HS-5 (cell line): ENCODE results near the gene OR4K2.
"Not testable (repeated sequence)": the region's sequence is repeated elsewhere in the genome, so short reads cannot be mapped to it uniquely, and the experiment has no call there.

ENCODE experiments used
- DNase-seq: peaks from one replicate; pipeline ENCODE4 v3.0.0-alpha.2; 2012; ENCODE audit warnings: low read depth

The OR4K2 gene, protein sequence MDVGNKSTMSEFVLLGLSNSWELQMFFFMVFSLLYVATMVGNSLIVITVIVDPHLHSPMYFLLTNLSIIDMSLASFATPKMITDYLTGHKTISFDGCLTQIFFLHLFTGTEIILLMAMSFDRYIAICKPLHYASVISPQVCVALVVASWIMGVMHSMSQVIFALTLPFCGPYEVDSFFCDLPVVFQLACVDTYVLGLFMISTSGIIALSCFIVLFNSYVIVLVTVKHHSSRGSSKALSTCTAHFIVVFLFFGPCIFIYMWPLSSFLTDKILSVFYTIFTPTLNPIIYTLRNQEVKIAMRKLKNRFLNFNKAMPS

DNA sequence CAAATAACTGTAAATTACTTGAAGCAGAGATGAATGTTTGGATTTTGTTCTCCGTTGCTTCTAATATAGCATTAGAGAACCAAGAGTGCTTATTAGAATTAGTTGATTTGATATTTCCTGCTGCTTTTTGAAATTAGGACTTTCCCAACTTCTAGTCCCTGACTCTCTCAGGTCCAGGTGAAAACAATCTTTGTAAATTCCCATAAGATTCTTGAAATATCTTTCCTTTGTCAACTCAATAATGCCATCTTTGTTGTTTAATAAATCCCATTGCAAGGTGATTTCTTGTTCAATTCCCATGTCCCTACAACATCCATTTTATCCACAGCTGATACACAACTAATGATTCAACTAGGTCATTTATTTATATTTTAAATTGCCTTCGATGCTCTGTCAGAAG is at the start of gene OR4K2:
Gene OR4K2, plus strand, starts transcription at position 301 of the 400 bp plus-strand sequence. CDS start 1,126 bp downstream, outside the sequence.
- DNase-seq, result no peak

DNA sequence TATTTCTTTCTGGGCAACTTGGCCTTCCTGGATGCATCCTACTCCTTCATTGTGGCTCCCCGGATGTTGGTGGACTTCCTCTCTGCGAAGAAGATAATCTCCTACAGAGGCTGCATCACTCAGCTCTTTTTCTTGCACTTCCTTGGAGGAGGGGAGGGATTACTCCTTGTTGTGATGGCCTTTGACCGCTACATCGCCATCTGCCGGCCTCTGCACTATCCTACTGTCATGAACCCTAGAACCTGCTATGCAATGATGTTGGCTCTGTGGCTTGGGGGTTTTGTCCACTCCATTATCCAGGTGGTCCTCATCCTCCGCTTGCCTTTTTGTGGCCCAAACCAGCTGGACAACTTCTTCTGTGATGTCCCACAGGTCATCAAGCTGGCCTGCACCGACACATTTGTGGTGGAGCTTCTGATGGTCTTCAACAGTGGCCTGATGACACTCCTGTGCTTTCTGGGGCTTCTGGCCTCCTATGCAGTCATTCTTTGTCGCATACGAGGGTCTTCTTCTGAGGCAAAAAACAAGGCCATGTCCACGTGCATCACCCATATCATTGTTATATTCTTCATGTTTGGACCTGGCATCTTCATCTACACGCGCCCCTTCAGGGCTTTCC is 47.2 kb upstream of the OR4K2 start:
- DNase-seq, result not testable (repeated sequence)

DNA sequence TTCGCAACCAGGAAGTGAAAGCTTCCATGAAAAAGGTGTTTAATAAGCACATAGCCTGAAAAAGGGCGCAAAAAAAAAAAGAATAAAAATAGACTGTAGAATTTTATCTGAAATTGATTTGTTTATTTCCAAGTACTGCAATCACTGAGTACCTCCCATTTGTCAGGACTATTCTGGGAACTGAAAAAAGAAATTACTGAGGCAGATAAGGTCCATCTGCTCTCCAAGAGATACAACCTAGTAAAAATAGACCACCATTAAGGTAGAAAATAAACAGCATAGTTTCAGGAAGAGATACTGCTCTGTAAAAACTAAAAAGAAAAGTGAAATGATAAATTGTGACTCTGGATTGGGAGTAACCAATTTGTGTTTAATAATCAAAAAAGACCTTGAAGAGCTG is 46.6 kb upstream of the OR4K2 start:
- no peak for DNase-seq

DNA sequence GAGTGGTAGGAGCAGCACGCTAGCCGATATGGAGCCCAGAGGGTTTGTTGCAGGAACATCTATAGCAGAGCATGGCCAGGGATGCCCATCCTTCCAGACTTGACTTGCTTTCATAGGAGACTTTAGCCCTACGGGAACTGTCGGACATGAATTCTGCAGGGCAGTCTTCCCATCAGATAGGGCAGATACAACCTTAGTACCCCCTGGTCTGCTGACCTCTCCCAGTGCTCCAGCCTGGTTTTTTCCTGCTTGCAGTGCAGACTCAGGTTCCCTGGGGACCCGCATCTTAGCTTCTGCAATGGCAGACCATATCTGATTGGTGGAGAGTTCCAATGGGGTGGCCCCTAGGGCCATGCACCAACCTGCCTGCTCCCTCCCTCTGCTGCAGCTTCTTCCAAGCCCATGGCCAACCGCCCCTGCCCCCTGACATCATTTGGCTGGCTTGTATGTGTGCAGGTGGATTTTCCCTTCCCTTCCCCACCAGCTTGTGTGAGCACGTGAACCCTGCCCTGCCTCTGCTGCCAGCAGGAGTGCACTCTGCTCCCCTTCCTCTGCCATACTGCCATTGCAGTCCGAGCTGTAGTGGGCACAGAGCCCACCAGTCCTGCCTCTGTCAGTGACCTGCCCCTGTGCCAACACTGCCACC is 40.6 kb upstream of the OR4K2 start:
- DNase-seq, result not testable (repeated sequence)

DNA sequence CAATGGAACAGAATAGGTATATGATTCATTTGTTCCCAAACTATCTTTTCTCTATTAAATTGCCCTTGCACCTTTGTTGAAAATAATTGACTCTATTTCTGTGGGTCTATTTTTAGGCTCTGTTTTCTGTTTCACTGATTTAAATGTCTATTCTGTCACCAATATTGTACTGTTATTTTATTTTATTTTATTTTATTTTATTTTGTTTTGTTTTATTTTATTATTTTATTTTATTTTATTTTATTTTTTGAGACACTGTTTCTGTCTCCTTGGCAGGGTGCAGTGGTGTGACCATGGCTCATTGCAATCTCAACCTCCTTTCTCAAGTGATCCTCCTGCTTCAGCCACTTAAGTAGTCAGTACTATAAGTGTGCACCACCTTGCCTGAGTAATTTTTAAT is 36.5 kb upstream of the OR4K2 start:
- DNase-seq, result no peak

DNA sequence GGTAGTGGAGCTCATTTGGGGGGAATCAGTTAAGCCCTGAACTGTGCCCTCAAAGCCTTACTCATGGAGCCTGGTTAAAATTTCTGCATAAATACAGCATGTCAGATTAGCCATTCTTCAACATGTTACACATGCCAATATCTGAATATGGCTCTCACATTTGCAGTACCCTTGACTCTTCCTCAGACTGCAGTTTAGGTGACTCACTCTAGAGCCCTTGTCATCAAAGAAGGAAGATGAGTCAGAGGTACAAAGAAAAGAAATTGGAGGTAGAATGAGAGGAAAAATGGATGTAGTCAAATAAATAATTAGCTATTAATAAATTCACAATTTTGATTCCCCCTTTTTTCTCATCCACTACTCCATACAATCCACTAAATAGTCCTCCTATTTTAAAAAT is 23.6 kb upstream of the OR4K2 start:
- DNase-seq, result peak; percentile 49

DNA sequence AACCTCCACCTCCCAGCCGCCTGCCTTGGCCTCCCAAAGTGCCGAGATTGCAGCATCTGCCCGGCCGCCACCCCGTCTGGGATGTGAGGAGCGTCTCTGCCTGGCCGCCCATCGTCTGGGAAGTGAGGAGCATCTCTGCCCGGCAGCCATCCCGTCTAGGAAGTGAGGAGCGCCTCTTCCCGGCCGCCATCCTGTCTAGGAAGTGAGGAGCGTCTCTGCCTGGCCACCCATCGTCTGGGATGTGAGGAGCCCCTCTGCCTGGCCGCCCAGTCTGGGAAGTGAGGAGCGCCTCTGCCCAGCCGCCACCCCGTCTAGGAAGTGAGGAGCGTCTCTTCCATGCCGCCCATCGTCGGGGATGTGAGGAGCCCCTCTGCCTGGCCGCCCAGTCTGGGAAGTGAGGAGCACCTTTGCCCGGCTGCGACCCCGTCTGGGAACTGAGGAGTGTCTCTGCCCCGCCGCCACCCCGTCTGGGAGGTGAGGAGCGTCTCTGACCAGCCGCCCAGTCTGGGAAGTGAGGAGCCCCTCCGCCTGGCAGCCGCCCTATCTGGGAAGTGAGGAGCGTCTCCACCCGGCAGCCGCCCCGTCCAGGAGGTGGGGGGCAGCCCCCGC is 8.8 kb upstream of the OR4K2 start:
- DNase-seq, result not testable (repeated sequence)

DNA sequence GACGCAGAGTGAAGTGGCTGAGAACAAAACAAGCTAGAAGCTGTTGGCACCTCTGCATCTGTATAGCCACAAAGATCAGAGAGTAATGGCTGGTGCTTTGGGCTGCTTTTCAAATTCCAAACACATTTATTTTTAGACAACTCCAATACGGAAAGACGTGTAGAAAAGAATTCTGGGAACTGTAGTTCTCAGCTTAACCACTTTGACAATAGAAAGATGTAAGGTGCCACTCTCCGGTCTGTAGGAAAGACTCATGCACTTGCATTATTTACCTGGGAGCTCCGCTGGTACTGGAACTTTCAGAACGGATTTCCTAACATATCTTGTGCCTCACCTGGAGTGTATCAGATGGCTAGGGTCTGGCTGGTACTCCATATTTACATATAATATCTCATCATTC is 1.8 kb upstream of the OR4K2 start:
- DNase-seq, result no peak

DNA sequence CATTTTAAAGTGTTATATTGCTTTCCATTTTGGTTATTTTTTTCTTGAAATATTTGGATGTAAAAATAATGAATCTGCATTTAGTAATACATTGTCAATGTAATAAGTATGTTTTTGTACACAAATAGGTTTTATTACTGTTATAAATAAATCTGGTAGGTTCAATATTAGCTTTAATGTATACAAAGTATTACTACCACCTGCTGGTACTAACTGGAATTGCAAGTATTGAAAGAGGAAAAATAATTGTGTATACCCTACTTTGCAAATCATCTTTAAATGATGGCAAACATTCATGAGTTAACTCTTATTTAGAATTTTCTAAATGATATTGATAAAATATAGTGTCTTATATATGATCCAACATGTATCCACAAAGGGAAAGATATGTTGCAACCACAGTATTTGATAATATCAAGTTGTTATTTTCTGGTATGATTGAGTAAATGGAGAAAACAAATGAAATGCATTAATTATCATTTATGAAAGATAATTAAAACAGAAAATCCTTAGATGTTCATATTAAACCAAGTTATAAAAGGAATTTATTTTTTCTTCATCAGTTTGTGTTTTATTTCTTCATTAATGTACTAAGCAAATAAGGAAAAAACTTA is 3.2 kb downstream of the OR4K2 start:
- peak; percentile 26 for DNase-seq

DNA sequence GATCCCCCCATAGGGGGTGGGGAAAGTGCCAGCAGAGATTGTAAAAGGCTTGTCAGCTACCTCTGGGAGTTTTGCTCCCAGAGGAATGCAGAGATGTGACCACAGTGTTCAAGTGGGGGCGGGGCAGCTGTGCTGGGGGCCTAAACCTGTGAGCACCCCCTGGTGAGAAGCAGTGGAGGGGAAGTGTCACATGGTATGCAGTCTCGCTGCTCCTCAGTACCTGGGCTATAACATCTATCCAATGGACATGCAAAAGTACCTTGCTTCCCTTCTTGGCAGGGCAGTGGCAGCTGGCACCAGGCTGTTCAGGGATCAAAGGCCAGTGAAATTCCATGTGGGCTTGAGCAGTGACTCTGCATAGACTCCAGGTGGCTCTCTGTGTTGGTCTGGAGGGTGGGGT is 20.3 kb downstream of the OR4K2 start:
- DNase-seq, result no peak

DNA sequence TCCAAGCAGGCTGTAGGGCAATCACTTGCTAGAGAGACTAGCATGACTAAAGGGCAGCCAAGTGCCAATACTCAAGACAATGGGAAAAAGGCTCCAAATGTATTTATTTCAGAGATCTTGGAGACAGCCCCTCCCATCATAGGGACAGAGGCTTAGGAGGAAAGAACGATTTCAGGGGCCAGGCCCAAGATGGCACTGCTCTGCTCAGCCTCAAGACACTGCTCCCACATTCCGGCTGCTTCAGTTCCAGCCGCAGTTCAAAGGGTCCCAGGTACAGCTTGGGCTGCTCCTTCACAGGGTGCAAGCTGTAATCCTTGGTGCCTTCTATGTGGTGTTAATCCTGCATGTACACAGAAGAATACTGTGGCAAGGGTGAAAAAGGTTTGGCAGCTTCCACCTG is 26.1 kb downstream of the OR4K2 start:
- DNase-seq, result no peak

DNA sequence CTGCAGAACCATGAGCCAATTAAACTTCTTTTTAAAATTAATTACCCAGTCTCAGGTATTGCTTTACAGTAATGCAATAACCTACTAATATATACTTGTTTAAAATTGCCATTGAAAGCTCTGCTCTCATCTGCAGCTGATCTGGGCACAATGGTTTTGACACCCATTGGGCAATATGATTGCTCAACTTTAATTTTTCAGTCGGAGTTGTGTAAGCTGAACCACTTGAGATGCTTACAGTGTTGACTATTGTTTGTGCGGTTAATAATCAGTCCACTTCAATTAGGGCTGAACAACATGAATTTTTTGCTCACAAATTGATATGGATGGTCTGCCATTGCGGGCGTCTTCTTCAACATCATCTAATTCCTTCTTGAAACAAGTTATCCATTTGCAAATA is 27.5 kb downstream of the OR4K2 start:
- DNase-seq, result no peak

DNA sequence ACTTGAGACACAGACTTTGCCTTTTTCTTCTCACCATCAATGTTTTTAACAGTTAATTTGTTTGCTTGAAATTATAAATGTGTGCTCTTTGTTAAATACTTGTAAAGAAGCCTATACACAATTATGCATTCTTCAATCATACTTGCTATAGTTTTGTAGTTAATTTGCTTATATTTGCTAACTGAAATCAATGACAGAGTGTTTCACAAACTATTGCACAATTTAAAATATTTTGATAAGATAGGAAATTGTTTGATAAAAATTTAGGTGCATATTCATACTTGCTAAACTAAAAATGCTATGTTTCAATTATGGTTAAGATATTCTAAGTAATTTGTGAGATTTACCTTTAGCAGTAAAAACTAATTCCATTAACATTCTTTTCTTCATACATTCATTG is 31.7 kb downstream of the OR4K2 start:
- no peak for DNase-seq

DNA sequence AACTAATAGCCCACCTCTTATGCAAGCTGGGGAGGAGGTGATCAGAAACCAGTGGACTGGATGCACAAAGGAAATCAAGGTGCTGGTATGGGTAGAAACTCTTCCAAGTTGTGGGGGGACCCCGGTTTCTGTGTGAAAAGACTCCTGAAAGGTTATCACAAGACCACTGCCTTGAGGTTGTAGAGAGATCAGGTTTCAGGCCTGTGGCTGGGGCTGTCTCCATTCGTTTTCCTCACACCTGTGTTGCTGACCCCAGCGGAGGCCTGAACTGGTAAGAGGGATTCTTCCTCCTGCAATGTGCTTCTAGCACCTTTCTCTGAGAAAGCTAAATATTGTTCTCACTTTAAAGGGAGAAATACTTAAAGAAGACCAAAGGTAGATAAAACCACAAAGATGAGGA is 36.2 kb downstream of the OR4K2 start:
- no peak for DNase-seq

DNA sequence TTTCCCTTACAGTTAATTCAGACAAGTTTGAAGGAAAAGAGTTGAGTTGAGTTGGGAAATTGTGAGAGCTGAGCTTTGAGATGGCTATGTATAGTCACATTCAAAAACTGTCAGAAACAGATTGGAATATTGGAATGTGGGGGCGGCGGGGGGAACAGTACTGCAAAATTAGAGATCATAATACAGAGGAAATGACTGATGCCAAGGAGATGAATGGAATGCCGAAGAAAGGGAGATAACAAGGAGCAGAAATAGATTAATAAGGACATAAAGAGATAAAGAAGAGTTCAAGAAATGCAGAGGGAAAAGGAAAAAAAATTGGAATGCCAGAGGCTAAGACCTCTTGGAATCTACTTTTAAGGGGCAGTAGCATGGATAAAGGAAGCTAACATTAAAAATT is 42.3 kb downstream of the OR4K2 start:
- DNase-seq, result no peak

DNA sequence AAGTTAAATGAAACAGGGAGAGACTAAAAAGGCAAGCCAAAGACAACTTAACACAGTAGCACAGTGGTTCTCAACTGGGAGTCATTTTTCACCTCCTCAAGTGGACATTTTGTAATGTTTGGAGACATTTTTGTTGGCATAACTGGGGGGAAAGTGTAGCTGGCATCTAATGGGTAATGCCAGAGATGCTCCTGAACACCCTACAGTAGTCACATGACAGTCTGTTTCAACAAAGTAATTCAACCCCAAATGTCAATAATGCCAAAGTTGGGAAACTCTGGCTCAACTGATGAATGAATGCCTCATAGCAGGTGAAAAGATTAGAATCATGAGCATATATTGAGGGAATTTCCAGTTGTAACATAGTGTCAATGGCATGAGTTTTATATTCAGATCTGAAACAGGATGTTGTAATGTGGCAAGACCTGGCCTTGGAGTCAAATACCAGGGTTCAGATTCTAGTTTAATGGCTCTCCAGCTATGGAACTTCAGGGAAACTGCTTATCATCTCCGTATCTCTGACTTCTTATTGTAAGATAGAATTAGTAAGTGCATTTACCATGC is 43.1 kb downstream of the OR4K2 start:
- no peak for DNase-seq

DNA sequence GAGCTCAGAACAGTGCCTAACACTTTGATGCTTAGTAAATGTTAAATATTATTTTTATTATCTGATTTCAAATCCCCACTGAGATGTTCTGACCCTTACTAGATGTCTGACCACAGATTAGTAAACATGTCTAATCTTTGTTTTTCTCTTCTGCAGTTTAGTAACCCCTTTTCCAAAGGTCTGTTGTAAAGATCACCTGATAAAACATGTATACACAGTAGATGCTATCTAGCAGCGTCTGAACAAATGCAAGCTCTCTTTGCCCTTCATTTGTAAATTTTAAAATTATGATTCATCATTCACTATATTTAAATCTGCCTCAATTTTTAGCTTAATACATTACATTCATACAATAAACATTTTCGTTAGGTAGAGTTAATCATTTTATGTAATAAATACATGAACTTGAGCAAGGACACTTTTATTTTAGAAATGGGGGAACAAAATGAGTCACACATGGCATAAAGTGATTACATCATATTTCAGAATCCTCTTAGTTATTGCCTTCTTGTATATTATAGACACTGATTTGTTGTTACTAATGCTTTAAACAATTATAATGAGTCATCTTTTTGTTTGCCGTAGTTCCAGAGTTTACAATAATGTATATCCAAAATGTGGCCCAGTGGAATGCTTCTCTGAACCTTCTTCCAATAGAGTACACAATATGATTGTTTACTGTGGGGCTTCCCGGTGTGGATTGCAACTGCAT is 43.8 kb downstream of the OR4K2 start:
- DNase-seq, result no peak

DNA sequence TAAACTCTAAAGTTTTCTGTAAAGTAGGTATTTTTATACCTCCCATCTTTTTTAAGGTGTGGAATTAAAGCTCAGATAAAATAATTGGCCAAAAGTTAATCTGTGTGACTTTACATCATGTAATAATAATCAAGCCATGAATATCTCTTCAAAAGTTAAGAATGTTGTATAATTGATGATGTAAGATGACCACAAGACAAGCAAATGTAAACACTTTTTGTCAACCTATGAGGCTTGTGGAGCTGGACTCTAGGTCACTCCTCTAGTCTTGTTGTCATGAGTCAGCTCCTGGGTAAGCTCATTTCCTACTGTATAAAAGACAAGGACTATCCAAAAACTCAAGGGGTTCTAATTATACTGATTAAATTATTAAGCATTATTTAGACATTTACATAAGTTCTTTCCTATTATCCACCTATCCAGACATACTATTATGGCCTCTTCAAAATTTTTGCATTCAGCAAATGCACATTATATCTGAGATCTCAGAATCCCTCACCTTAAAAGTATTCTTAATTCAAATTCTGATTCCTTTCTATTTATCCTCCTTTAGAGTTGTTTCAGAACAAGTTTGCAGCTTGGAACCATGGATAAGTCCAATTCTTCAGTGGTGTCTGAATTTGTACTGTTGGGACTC is 45.2 kb downstream of the OR4K2 start, which contains the start of gene OR4K5:
Gene OR4K5, plus strand, starts transcription at position 587 of the 637 bp plus-strand sequence. Its CDS starts 0 bp downstream, at position 587.
- DNase-seq, result no peak

DNA sequence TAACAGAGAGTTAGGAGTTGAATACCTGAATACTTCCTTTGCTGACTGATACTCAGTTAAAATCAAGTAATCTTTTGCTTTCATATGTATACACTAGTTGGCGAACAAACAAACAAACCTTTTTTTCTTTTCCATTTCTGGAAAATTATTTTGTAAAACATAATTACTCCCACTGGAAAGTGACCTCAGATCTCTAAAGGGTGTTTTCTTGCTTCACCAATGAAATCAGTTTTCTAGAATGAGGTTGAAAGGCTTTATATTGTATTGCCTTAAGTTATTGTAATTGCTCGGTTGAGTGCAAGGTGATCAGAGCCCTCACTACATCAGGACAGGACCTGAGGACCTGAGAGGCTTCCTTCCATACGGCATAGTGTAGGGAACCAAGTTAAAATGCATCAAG is 55.7 kb downstream of the OR4K2 start, which contains the start of gene OR4K1:
Gene OR4K1, plus strand, starts transcription at position 301 of the 400 bp plus-strand sequence. CDS start 4,750 bp downstream, outside the sequence.
- no peak for DNase-seq
